HL-60 (cell line): ENCODE measurements around the gene ZNF593OS.

Experiments
- CTCF ChIP-seq: IDR thresholded peaks from one replicate; pipeline ENCODE4 v1.5.1; 2011; ENCODE audit warnings: low read length, control low read depth, inconsistent platforms; ENCODE audit not compliant: insufficient read depth
- POLR2AphosphoS5 ChIP-seq: IDR thresholded peaks from 2 replicates; pipeline ENCODE4 v1.6.1; 2012; ENCODE audit warnings: low read depth

GRCh38 chr1:26190373-26190987, 18.8 kb upstream of the ZNF593OS start, which contains the start of gene CATSPER4:
- peak; percentile 8 for TF ChIP-seq CTCF
- no peak for TF ChIP-seq POLR2AphosphoS5
